HCT116 (cell line): ENCODE data around the gene TJP1. TPM values are rescaled to one million over a fixed set of nuclear protein-coding genes. Genes with fewer than 3 reads are reported as not detected.

Experiments
- ATAC-seq: fragments of 200-7000 bp; cut with Tn5 transposase; 2 replicates; pipeline ENCODE4 v1.9.1; 2020; ENCODE audit warnings: mild to moderate bottlenecking, moderate library complexity
- BruUV-seq: library from RNA; stranded (reverse); fragments of 400-500 nt; replicated peaks from 2 replicates; lab custom pipeline; 2021; lab: Mats Ljungman, UMichigan
- CTCF ChIA-PET: fragments of 300-600 bp; sonication (Branson Sonifier 250); formaldehyde crosslinking; loops from one replicate; lab custom pipeline; 2021; ENCODE audit warnings: antibody characterized with exemption; lab: Charles Lee
- POLR2A ChIA-PET: fragments of 300-600, 350-600 bp; sonication (Branson Sonifier 250); formaldehyde crosslinking; loops from one replicate; lab custom pipeline; 2021; ENCODE audit warnings: antibody characterized with exemption; lab: Charles Lee
- RAD21 ChIA-PET, 2 experiments: fragments of 300-600 bp; sonication (Branson Sonifier 250); formaldehyde crosslinking; loops; one replicate each; lab custom pipeline; 2023; ENCODE audit warnings: low total read pairs in 2 of 2; ENCODE audit not compliant: uncharacterized antibody in 2 of 2, unreplicated experiment in 2 of 2, low non-redundant PET in 1 of 2; lab: Charles Lee
- DNase-seq: peaks from one replicate; pipeline ENCODE4 v3.0.0-alpha.2; 2010; ENCODE audit warnings: low read depth, low spot score
- H2AFZ ChIP-seq: fragments of 200-600 bp; shearing (Covaris generic), sonication (generic); 2 replicates; pipeline ENCODE4 v1.6.1; 2017; ENCODE audit warnings: low read depth, mixed run types, mixed read lengths, antibody characterized with exemption, low read length; ENCODE audit not compliant: poor library complexity, severe bottlenecking
- H3K27ac ChIP-seq: 2 replicates; pipeline ENCODE4 v1.5.1; 2012; ENCODE audit warnings: low read depth, low read length
- H3K27me3 ChIP-seq: fragments of 200-600 bp; sonication (generic); 2 replicates; pipeline ENCODE4 v1.6.1; 2016; ENCODE audit warnings: mixed run types, low read length, mixed read lengths; ENCODE audit not compliant: insufficient read depth
- H3K36me3 ChIP-seq, 2 experiments: fragments of 200-500 bp in 1 of 2; fragments of 200-600 bp in 1 of 2; sonication (Bioruptor generic) in 1 of 2; sonication (generic) in 1 of 2; 2 replicates each; pipeline versions ENCODE4 v1.5.1 to v1.6.1; 2014 to 2016; ENCODE audit warnings: low read length in 2 of 2, inconsistent platforms in 1 of 2, mixed read lengths in 1 of 2, mixed run types in 1 of 2; ENCODE audit not compliant: insufficient read depth in 2 of 2, control insufficient read depth in 1 of 2
- H3K4me1 ChIP-seq, 2 experiments: fragments of 200-600 bp in 1 of 2; sonication (generic) in 1 of 2; 2 replicates each; pipeline versions ENCODE4 v1.5.1 to v1.6.1; 2012 to 2017; ENCODE audit warnings: low read length in 2 of 2, inconsistent platforms in 1 of 2, mild to moderate bottlenecking in 1 of 2, mixed read lengths in 1 of 2, mixed run types in 1 of 2, moderate library complexity in 1 of 2; ENCODE audit not compliant: insufficient read depth in 2 of 2, control insufficient read depth in 1 of 2
- H3K4me2 ChIP-seq: fragments of 200-600 bp; sonication (generic); 2 replicates; pipeline ENCODE4 v1.6.1; 2017; ENCODE audit warnings: mixed run types, low read length, mixed read lengths
- H3K4me3 ChIP-seq, 2 experiments: fragments of 200-600 bp in 1 of 2; sonication (generic) in 1 of 2; replicated peaks in 1 of 2; 2 replicates each; pipeline ENCODE4 v1.5.1; 2011 to 2016; ENCODE audit warnings: low read length in 2 of 2, control low read depth in 1 of 2, low read depth in 1 of 2, mild to moderate bottlenecking in 1 of 2, mixed read lengths in 1 of 2, mixed run types in 1 of 2
- H3K79me2 ChIP-seq: fragments of 200-600 bp; sonication (generic); 2 replicates; pipeline ENCODE4 v1.6.1; 2017; ENCODE audit warnings: mild to moderate bottlenecking, mixed run types, low read length, moderate library complexity, mixed read lengths; ENCODE audit not compliant: insufficient read depth
- H3K9ac ChIP-seq: fragments of 200-600 bp; sonication (generic); 2 replicates; pipeline ENCODE4 v1.6.1; 2016; ENCODE audit warnings: low read length, mixed read lengths
- H3K9me2 ChIP-seq: fragments of 200-600 bp; sonication (generic), shearing (Covaris generic); 2 replicates; pipeline ENCODE4 v1.6.1; 2017; ENCODE audit warnings: mixed run types, mild to moderate bottlenecking, moderate library complexity; ENCODE audit not compliant: insufficient read depth
- H3K9me3 ChIP-seq, 2 experiments: fragments of 200-500 bp in 1 of 2; fragments of 200-600 bp in 1 of 2; sonication (Bioruptor generic) in 1 of 2; sonication (generic) in 1 of 2; 2 replicates each; pipeline ENCODE4 v1.6.1; 2014 to 2017; ENCODE audit warnings: low read length in 2 of 2, mixed read lengths in 2 of 2, inconsistent platforms in 1 of 2, low read depth in 1 of 2, mild to moderate bottlenecking in 1 of 2, mixed run types in 1 of 2, moderate library complexity in 1 of 2; ENCODE audit not compliant: control insufficient read depth in 1 of 2, insufficient read depth in 1 of 2
- H4K20me1 ChIP-seq: fragments of 200-600 bp; sonication (generic), shearing (Covaris generic); 2 replicates; pipeline ENCODE4 v1.6.1; 2017; ENCODE audit warnings: mixed run types, mild to moderate bottlenecking, moderate library complexity; ENCODE audit not compliant: insufficient read depth
- CEBPB ChIP-seq: IDR thresholded peaks from 2 replicates; pipeline ENCODE4 v1.6.1; 2012; ENCODE audit warnings: low read depth
- EGR1 ChIP-seq: IDR thresholded peaks from 2 replicates; pipeline ENCODE4 v1.6.1; 2012; ENCODE audit warnings: low read depth
- POLR2A ChIP-seq: IDR thresholded peaks from 2 replicates; pipeline ENCODE4 v1.7.0; 2011; ENCODE audit warnings: borderline replicate concordance; ENCODE audit not compliant: insufficient read depth, insufficient read length; ENCODE audit errors: extremely low read depth
- POLR2AphosphoS5 ChIP-seq: IDR thresholded peaks from 2 replicates; pipeline ENCODE4 v1.6.1; 2011; ENCODE audit warnings: mild to moderate bottlenecking, low read depth, low read length, moderate library complexity
- TCF7L2 ChIP-seq: IDR thresholded peaks from 2 replicates; pipeline ENCODE4 v1.7.0; 2011; ENCODE audit warnings: borderline replicate concordance, inconsistent platforms; ENCODE audit not compliant: insufficient read depth, insufficient read length; ENCODE audit errors: extremely low read depth
- YY1 ChIP-seq: IDR thresholded peaks from 2 replicates; pipeline ENCODE4 v1.6.1; 2011; ENCODE audit warnings: low read length, low read depth, moderate library complexity, mild to moderate bottlenecking; ENCODE audit not compliant: insufficient replicate concordance; ENCODE audit errors: extremely low read depth
- ZNF274 ChIP-seq: fragments of 200-500 bp; sonication (Bioruptor generic); IDR thresholded peaks from 2 replicates; pipeline ENCODE4 v1.6.1; 2014; ENCODE audit warnings: mild to moderate bottlenecking, low read depth, low read length, inconsistent platforms
- intact Hi-C: fragments of 100-400 bp; cut with micrococcal nuclease; formaldehyde crosslinking; loops from 2 replicates; pipeline ENCODE4 v1.10.0; 2022
- total RNA-seq: library from RNA; stranded (reverse); gene quantifications from one replicate; pipeline ENCODE4 v1.2.1, GENCODE V29; 2021; ENCODE audit not compliant: unreplicated experiment
- TF ChIP-seq, protein P1 (sequence below): IDR thresholded peaks from 2 replicates; pipeline ENCODE4 v1.6.1; 2012

Gene TJP1
- total RNA-seq, 1 experiment from 2014 or later: 83.6 TPM

DNA sequence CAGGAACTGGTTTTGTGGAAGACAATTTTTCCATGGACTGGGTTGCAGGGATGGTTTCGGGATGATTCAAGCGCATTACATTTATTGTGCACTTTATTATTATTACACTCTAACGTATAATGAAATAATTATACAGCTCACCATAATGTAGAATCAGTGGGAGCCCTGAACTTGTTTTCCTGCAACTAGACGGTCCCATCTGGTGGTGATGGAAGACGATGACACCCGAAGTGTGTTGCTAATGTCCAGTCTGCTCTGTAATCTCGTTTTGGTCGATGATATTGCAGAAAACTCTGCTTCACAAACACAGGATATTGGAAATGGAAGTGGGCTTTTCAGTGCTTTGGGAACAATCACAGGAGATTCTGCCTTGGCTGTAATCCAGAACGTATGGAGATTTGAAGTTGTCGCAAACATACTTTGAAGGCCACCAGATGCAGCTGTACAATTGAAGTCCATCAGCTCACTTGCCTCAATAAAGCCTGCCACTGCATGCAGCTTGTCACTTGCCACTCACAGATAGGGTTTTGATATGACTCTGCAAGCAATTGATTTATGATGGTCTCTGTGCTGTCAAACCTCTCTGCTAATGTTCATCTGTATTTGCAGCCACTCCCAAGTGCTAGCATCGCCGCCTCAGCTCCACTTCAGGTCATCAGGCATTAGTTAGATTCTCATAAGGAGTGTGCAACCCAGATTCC, 141.7 kb downstream of the TJP1 start:
- POLR2A ChIA-PET: no interaction called here
- BruUV-seq: no TSS peak

DNA sequence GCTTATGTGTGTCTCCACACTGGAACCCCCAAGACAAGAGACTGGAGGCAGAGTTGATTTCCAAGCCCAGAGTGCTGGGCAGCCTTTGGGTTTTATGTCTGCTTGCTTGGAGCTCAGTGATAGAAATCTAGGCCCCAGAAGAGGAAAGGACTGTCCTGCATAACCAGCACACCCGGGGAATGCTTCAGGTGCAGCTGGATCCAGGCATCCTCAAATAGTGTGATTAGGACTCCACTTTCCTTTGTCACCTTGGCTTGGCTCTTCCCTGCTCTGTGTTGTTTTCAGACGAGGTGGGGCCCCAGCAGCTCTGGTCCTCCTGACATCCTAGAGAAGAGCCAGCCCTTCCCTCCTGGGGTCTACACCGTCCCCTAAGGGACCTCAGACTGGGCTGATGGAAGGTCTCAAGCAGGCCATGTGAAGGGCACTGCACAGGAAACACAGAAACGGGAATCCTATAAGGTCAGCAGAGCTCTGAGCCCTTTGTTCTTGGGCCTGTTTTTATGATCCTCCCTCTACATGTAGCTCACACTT, 143.7 kb downstream of the TJP1 start:
- H3K4me3 ChIP-seq: no peak overlapping the region
- no TSS peak for BruUV-seq
- TF ChIP-seq CEBPB (no peak), TCF7L2 (no peak)
- TF ChIP-seq, all 23 proteins: peak for 0
- ChIA-PET RAD21 (interaction anchor here in 1 of 2 experiments (0.6 kb wide), 1 partner anchor 308 kb away, joined by 3 read pairs; no protein-coding TSS in a partner anchor), POLR2A (no interaction called here), CTCF (no interaction called here)
- Histone ChIP-seq H3K4me1 (no peaks in the 10 kb centered on the region), H4K20me1 (no peaks in the 10 kb centered on the region), H3K27me3 (no peaks in the 10 kb centered on the region), H2AFZ (no peak overlapping the region), H3K9me2 (no peaks in the 10 kb centered on the region), H3K27ac (no peak overlapping the region), H3K9me3 (no peaks in the 10 kb centered on the region), H3K4me2 (no peak overlapping the region), H3K36me3 (no peaks in the 10 kb centered on the region), H3K79me2 (no peaks in the 10 kb centered on the region), H3K9ac (no peak overlapping the region)
- DNase-seq: no peak
- no peak for ATAC-seq
- intact Hi-C loops: no loop called here

More for the DNA sequence above, 141.7 kb downstream of the TJP1 start:
- H3K9ac ChIP-seq: no peak overlapping the region
- H3K36me3 ChIP-seq: no peaks in the 10 kb centered on the region
- no peak overlapping the region for H3K4me2 ChIP-seq
- no peaks in the 10 kb centered on the region for H3K79me2 ChIP-seq
- TF ChIP-seq POLR2A (no peak), YY1 (no peak), ZNF274 (no peak), EGR1 (no peak), POLR2AphosphoS5 (no peak), TCF7L2 (no peak)
- TF ChIP-seq, protein P1, sequence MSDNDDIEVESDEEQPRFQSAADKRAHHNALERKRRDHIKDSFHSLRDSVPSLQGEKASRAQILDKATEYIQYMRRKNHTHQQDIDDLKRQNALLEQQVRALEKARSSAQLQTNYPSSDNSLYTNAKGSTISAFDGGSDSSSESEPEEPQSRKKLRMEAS: no peak
- TF ChIP-seq, all 23 proteins: peak for 0
- Histone ChIP-seq H2AFZ (no peak overlapping the region), H3K9me3 (no peaks in the 10 kb centered on the region), H3K4me1 (no peaks in the 10 kb centered on the region), H3K27ac (no peak overlapping the region), H3K9me2 (no peaks in the 10 kb centered on the region), H3K27me3 (no peaks in the 10 kb centered on the region), H3K4me3 (no peak overlapping the region), H4K20me1 (no peaks in the 10 kb centered on the region)
- ChIA-PET CTCF (no interaction called here), RAD21 (no interaction called here)
- ATAC-seq (no peak), DNase-seq (no peak)
- intact Hi-C loops: no loop called here
